ENCODE data around the gene IL6.

DNA sequence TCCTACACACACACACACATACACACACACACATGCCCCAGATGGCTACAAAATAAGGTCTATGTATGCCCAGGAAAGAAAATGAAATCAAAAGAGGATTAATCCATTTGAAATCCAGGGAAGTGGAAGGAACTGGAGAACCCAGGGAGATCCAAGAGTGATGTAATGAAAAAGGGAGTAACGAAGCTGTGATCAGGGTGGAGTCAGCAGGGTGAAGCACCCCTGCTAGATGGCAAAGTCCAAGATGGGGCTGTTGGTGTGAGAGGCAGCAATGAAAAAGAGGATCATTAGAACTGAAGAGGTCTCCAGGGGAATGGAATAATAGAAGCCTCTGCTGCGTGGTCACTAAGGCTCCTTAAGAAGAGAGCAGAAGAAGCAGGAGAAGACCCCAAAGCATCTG, 43.6 kb upstream of the IL6 start:
- TF ChIP-seq, protein P1, sequence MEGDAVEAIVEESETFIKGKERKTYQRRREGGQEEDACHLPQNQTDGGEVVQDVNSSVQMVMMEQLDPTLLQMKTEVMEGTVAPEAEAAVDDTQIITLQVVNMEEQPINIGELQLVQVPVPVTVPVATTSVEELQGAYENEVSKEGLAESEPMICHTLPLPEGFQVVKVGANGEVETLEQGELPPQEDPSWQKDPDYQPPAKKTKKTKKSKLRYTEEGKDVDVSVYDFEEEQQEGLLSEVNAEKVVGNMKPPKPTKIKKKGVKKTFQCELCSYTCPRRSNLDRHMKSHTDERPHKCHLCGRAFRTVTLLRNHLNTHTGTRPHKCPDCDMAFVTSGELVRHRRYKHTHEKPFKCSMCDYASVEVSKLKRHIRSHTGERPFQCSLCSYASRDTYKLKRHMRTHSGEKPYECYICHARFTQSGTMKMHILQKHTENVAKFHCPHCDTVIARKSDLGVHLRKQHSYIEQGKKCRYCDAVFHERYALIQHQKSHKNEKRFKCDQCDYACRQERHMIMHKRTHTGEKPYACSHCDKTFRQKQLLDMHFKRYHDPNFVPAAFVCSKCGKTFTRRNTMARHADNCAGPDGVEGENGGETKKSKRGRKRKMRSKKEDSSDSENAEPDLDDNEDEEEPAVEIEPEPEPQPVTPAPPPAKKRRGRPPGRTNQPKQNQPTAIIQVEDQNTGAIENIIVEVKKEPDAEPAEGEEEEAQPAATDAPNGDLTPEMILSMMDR (IDR thresholded peaks at IDR 0.05; ENCODE audit: borderline replicate concordance, extremely low read depth, low read length, poor library complexity, severe bottlenecking), result no peak
- no peak for TF ChIP-seq EZH2 (IDR thresholded peaks at IDR 0.05; ENCODE audit: borderline replicate concordance, low read depth, low read length, severe bottlenecking)

Measured in DND-41 (cell line).